ENCODE data around the gene PSMG3. TPM values are rescaled to one million over a fixed set of nuclear protein-coding genes. Genes with fewer than 3 reads are reported as not detected.

Gene PSMG3
- total and polyA plus RNA-seq, 9 donors, result 19.8 to 35.5 (median 23.7) TPM

- Histone ChIP-seq H3K27me3 (ENCODE audit: control insufficient read depth, insufficient read depth, low read length) (no peaks in the 10 kb centered on the region), H3K4me3 (ENCODE audit: low read length) (no peak overlapping the region), H3K27ac (ENCODE audit: low read length) (no peak overlapping the region), H3K36me3 (ENCODE audit: control insufficient read depth, insufficient read depth, low read length) (no peaks in the 10 kb centered on the region), H3K9me3 (replicated peaks; ENCODE audit: control insufficient read depth, low read depth, low read length) (no peaks in the 10 kb centered on the region), H3K4me1 (ENCODE audit: control insufficient read depth, insufficient read depth, low read length) (peaks cover 25% of the 10 kb centered on the region)
- 86% methylated on average over 23 of the region's 28 CpGs for WGBS (ENCODE audit: insufficient coverage)
- DNase-seq, result no peak
These were observed 16.2 kb downstream of the PSMG3 start for GRCh38 chr7:1553512-1554210.

GRCh38 chr7:1552200-1552599 is 17.6 kb downstream of the PSMG3 start:
- no peaks in the 10 kb centered on the region for H3K27me3 ChIP-seq (ENCODE audit: control insufficient read depth, insufficient read depth, low read length)
- no peak for DNase-seq
- WGBS (ENCODE audit: insufficient coverage), result 94% methylated on average over 2 of the region's 7 CpGs
- peaks cover 17% of the 10 kb centered on the region for H3K4me1 ChIP-seq (ENCODE audit: control insufficient read depth, insufficient read depth, low read length)
- H3K4me3 ChIP-seq (ENCODE audit: low read length), result no peak overlapping the region
- H3K36me3 ChIP-seq (ENCODE audit: control insufficient read depth, insufficient read depth, low read length), result no peaks in the 10 kb centered on the region
- H3K9me3 ChIP-seq (replicated peaks; ENCODE audit: control insufficient read depth, low read depth, low read length), result no peaks in the 10 kb centered on the region
- H3K27ac ChIP-seq (ENCODE audit: low read length), result no peak overlapping the region

- no peak overlapping the region for H3K4me3 ChIP-seq (ENCODE audit: low read length)
- no peak for DNase-seq
- H3K27me3 ChIP-seq (ENCODE audit: control insufficient read depth, insufficient read depth, low read length), result no peaks in the 10 kb centered on the region
- 91% methylated on average over 14 of the region's 17 CpGs for WGBS (ENCODE audit: insufficient coverage)
- peaks cover 10% of the 10 kb centered on the region for H3K4me1 ChIP-seq (ENCODE audit: control insufficient read depth, insufficient read depth, low read length)
- no peaks in the 10 kb centered on the region for H3K9me3 ChIP-seq (replicated peaks; ENCODE audit: control insufficient read depth, low read depth, low read length)
- H3K27ac ChIP-seq (ENCODE audit: low read length), result no peak overlapping the region
- no peaks in the 10 kb centered on the region for H3K36me3 ChIP-seq (ENCODE audit: control insufficient read depth, insufficient read depth, low read length)
These were observed 19.0 kb downstream of the PSMG3 start for GRCh38 chr7:1550846-1551155.

GRCh38 chr7:1550005-1550845 is 19.6 kb downstream of the PSMG3 start:
- 78% methylated on average over 41 of the region's 42 CpGs for WGBS (ENCODE audit: insufficient coverage)
- Histone ChIP-seq H3K9me3 (replicated peaks; ENCODE audit: control insufficient read depth, low read depth, low read length) (no peaks in the 10 kb centered on the region), H3K27ac (ENCODE audit: low read length) (no peak overlapping the region), H3K36me3 (ENCODE audit: control insufficient read depth, insufficient read depth, low read length) (no peaks in the 10 kb centered on the region), H3K4me1 (ENCODE audit: control insufficient read depth, insufficient read depth, low read length) (peaks cover 5% of the 10 kb centered on the region), H3K27me3 (ENCODE audit: control insufficient read depth, insufficient read depth, low read length) (no peaks in the 10 kb centered on the region), H3K4me3 (ENCODE audit: low read length) (no peak overlapping the region)
- no peak for DNase-seq

- H3K4me3 ChIP-seq (ENCODE audit: low read length), result no peak overlapping the region
- DNase-seq, result no peak
- no peaks in the 10 kb centered on the region for H3K36me3 ChIP-seq (ENCODE audit: control insufficient read depth, insufficient read depth, low read length)
- H3K9me3 ChIP-seq (replicated peaks; ENCODE audit: control insufficient read depth, low read depth, low read length), result no peaks in the 10 kb centered on the region
- WGBS (ENCODE audit: insufficient coverage), result 90% methylated on average over 23 of the region's 27 CpGs
- H3K4me1 ChIP-seq (ENCODE audit: control insufficient read depth, insufficient read depth, low read length), result peaks cover 9% of the 10 kb centered on the region
- H3K27ac ChIP-seq (ENCODE audit: low read length), result no peak overlapping the region
- no peaks in the 10 kb centered on the region for H3K27me3 ChIP-seq (ENCODE audit: control insufficient read depth, insufficient read depth, low read length)
These were observed 20.4 kb downstream of the PSMG3 start for GRCh38 chr7:1549357-1550004.

GRCh38 chr7:1548944-1549343 is 20.9 kb downstream of the PSMG3 start:
- H3K36me3 ChIP-seq (ENCODE audit: control insufficient read depth, insufficient read depth, low read length), result no peaks in the 10 kb centered on the region
- H3K27me3 ChIP-seq (ENCODE audit: control insufficient read depth, insufficient read depth, low read length), result no peaks in the 10 kb centered on the region
- WGBS (ENCODE audit: insufficient coverage), result 84% methylated on average over 14 of the region's 14 CpGs
- no peaks in the 10 kb centered on the region for H3K9me3 ChIP-seq (replicated peaks; ENCODE audit: control insufficient read depth, low read depth, low read length)
- no peak overlapping the region for H3K4me3 ChIP-seq (ENCODE audit: low read length)
- no peak for DNase-seq
- H3K27ac ChIP-seq (ENCODE audit: low read length), result no peak overlapping the region
- peaks cover 14% of the 10 kb centered on the region for H3K4me1 ChIP-seq (ENCODE audit: control insufficient read depth, insufficient read depth, low read length)

GRCh38 chr7:1548438-1548831 is 21.4 kb downstream of the PSMG3 start:
- Histone ChIP-seq H3K27ac (ENCODE audit: low read length) (no peak overlapping the region), H3K4me3 (ENCODE audit: low read length) (no peak overlapping the region), H3K9me3 (replicated peaks; ENCODE audit: control insufficient read depth, low read depth, low read length) (no peaks in the 10 kb centered on the region), H3K27me3 (ENCODE audit: control insufficient read depth, insufficient read depth, low read length) (no peaks in the 10 kb centered on the region), H3K36me3 (ENCODE audit: control insufficient read depth, insufficient read depth, low read length) (no peaks in the 10 kb centered on the region), H3K4me1 (ENCODE audit: control insufficient read depth, insufficient read depth, low read length) (peaks cover 18% of the 10 kb centered on the region)
- DNase-seq, result no peak
- WGBS (ENCODE audit: insufficient coverage), result 72% methylated on average over 12 of the region's 17 CpGs

GRCh38 chr7:1547777-1548437 is 21.9 kb downstream of the PSMG3 start:
- Histone ChIP-seq H3K27me3 (ENCODE audit: control insufficient read depth, insufficient read depth, low read length) (no peaks in the 10 kb centered on the region), H3K36me3 (ENCODE audit: control insufficient read depth, insufficient read depth, low read length) (peaks cover under 1% of the 10 kb centered on the region), H3K4me1 (ENCODE audit: control insufficient read depth, insufficient read depth, low read length) (peaks cover 22% of the 10 kb centered on the region), H3K4me3 (ENCODE audit: low read length) (no peak overlapping the region), H3K9me3 (replicated peaks; ENCODE audit: control insufficient read depth, low read depth, low read length) (no peaks in the 10 kb centered on the region), H3K27ac (ENCODE audit: low read length) (no peak overlapping the region)
- no peak for DNase-seq
- WGBS (ENCODE audit: insufficient coverage), result 78% methylated on average over 29 of the region's 35 CpGs

- Histone ChIP-seq H3K36me3 (ENCODE audit: control insufficient read depth, insufficient read depth, low read length) (peaks cover 5% of the 10 kb centered on the region), H3K27me3 (ENCODE audit: control insufficient read depth, insufficient read depth, low read length) (no peaks in the 10 kb centered on the region), H3K4me1 (ENCODE audit: control insufficient read depth, insufficient read depth, low read length) (peaks cover 22% of the 10 kb centered on the region), H3K4me3 (ENCODE audit: low read length) (no peak overlapping the region), H3K27ac (ENCODE audit: low read length) (no peak overlapping the region), H3K9me3 (replicated peaks; ENCODE audit: control insufficient read depth, low read depth, low read length) (no peaks in the 10 kb centered on the region)
- WGBS (ENCODE audit: insufficient coverage), result 83% methylated on average over 27 of the region's 41 CpGs
- DNase-seq, result no peak
These were observed 22.7 kb downstream of the PSMG3 start for GRCh38 chr7:1546909-1547776.

Measured in muscle of leg (tissue), 11 donors.